Nephron progenitor cell (in vitro differentiated cells): Measurements from ENCODE around the gene HACD3.

Experiments used
- DNase-seq: peaks from one replicate; pipeline ENCODE4 v3.0.0; 2021
- H3K27ac Mint-ChIP-seq: 2 replicates; pipeline ENCODE4 v1.8.0; 2021; ENCODE audit warnings: mild to moderate bottlenecking, moderate library complexity, mixed read lengths
- H3K27me3 Mint-ChIP-seq: 2 replicates; pipeline ENCODE4 v1.8.0; 2021; ENCODE audit warnings: mild to moderate bottlenecking, low read depth, mixed read lengths; ENCODE audit not compliant: poor library complexity
- H3K36me3 Mint-ChIP-seq: 2 replicates; pipeline ENCODE4 v1.8.0; 2021; ENCODE audit warnings: low read depth, mixed read lengths
- H3K4me1 Mint-ChIP-seq: 2 replicates; pipeline ENCODE4 v1.8.0; 2021; ENCODE audit warnings: mixed read lengths
- H3K4me3 Mint-ChIP-seq: 2 replicates; pipeline ENCODE4 v1.8.0; 2021; ENCODE audit warnings: mild to moderate bottlenecking, moderate library complexity, mixed read lengths
- H3K9me3 Mint-ChIP-seq: 2 replicates; pipeline ENCODE4 v1.8.0; 2021; ENCODE audit warnings: mild to moderate bottlenecking, moderate library complexity, mixed read lengths
- TF ChIP-seq, protein P1 (sequence below): fragments of 200-600 bp; sonication (generic); IDR thresholded peaks from 2 replicates; pipeline ENCODE4 v1.5.0; 2021; ENCODE audit warnings: antibody characterized with exemption

The HACD3 gene

DNA sequence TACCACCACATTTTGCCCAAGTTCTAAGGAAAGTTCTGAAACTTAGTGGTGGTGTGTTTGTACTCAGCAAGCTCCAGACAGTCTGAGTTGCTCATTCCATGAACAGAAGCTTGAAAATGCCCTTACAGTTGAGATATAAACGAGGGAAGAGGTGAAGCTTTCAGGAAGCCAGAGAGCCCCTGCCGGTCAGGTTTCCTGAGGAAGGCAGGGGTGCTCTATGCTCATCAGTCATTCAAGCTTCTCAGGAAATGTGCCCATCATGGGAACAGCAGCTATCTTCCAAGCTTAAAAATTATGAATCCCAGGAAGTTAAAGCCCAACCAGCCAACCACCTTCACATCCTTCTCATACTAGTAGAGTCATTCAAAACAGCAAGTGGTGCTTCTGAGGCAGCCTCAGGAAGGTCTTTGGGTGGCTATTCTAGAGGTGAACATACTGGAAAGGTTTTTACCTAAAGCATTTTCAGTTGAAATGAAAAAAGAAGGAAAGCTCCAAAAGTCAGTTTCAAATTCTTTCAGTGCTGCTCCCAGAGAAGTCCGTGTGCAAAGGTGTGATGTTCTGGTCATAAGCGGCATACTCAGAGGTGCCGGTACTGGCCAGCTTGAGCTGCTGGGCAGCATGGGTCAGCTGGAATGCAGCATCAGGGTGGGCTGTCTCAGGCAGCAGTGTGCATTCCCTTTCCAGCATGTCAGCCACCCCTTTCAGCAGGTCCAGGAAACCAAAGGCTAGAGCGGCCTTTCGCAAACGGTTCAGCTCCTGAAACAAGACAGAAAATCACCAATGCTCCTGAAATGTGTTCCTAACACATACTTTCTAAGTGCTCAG is 48.9 kb downstream of the HACD3 start:
- no peaks in the 10 kb centered on the region for H3K9me3 Mint-ChIP-seq
- H3K27ac Mint-ChIP-seq = peak overlapping the region; percentile 85
- H3K4me3 Mint-ChIP-seq = no peak overlapping the region
- H3K4me1 Mint-ChIP-seq = peaks cover 31% of the 10 kb centered on the region
- TF ChIP-seq, protein P1, sequence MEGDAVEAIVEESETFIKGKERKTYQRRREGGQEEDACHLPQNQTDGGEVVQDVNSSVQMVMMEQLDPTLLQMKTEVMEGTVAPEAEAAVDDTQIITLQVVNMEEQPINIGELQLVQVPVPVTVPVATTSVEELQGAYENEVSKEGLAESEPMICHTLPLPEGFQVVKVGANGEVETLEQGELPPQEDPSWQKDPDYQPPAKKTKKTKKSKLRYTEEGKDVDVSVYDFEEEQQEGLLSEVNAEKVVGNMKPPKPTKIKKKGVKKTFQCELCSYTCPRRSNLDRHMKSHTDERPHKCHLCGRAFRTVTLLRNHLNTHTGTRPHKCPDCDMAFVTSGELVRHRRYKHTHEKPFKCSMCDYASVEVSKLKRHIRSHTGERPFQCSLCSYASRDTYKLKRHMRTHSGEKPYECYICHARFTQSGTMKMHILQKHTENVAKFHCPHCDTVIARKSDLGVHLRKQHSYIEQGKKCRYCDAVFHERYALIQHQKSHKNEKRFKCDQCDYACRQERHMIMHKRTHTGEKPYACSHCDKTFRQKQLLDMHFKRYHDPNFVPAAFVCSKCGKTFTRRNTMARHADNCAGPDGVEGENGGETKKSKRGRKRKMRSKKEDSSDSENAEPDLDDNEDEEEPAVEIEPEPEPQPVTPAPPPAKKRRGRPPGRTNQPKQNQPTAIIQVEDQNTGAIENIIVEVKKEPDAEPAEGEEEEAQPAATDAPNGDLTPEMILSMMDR = no peak
- no peaks in the 10 kb centered on the region for H3K27me3 Mint-ChIP-seq
- DNase-seq = no peak
- H3K36me3 Mint-ChIP-seq = peaks cover 74% of the 10 kb centered on the region

DNA sequence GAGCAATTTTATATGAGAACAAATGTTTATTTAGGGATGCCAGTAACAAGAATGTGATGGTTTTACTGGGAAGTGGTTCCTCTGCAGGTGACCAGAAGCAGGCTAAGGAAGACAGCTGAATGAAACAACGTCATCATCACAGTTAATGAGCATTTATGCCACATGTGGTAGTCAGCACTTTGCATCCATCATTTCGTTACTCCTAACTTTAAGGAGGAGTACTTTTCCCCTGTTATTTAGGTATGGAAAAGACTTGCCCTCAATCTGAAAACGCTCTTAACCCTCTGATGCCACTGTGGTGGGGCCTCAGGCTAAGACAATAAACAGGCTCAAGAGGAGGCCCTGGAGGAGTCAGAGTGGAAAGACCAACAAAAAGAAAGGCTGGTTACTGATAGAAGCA is 49.5 kb downstream of the HACD3 start:
- H3K36me3 Mint-ChIP-seq = peaks cover 71% of the 10 kb centered on the region
- TF ChIP-seq, protein P1 = no peak
- DNase-seq = no peak
- no peaks in the 10 kb centered on the region for H3K9me3 Mint-ChIP-seq
- H3K4me3 Mint-ChIP-seq = no peak overlapping the region
- H3K27me3 Mint-ChIP-seq = no peaks in the 10 kb centered on the region
- peaks cover 36% of the 10 kb centered on the region for H3K4me1 Mint-ChIP-seq
- peak overlapping the region; percentile 95 for H3K27ac Mint-ChIP-seq

DNA sequence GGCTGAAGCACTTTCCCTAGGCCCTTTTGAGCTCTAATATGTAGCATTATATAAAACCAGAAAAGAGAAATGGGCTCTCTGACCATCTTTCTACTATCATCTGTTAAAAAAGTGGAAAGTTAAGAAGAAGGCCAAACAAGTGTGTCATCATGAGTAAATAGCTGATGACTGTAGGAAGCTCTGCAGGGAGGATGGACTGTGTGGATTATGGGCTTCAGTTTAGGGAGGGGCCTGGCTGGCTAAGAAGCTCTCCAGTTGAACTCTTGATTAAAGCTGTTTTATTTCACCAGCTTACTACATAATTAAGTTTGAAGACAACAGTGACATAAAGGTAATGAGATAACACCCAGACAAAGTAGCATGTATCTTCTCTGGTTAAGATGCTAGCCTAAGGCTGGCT is 50.0 kb downstream of the HACD3 start:
- H3K27me3 Mint-ChIP-seq = no peaks in the 10 kb centered on the region
- H3K9me3 Mint-ChIP-seq = no peaks in the 10 kb centered on the region
- peaks cover 66% of the 10 kb centered on the region for H3K36me3 Mint-ChIP-seq
- H3K4me1 Mint-ChIP-seq = peaks cover 36% of the 10 kb centered on the region
- H3K4me3 Mint-ChIP-seq = no peak overlapping the region
- H3K27ac Mint-ChIP-seq = peak overlapping the region; percentile 95
- DNase-seq = no peak
- TF ChIP-seq, protein P1 = no peak

DNA sequence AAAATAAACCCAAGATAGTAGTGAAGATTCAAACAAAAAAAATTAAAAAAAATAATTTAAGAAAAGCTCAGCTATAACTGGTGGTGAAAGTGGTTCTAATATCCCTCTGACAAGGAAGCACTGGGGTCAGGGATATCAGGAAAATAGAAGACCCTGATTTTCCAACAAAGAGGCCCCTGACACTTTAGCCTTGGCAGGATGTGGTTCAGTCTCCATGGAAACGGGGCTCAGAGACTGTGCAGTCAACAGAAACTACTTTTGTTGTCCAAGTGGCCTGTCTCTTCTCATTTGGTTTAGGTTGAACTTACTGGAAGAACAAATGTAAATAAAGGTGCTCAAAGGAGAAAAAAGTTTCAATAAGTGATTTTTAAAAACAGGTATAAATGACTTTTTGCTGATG is 53.4 kb downstream of the HACD3 start:
- Mint-ChIP-seq H3K36me3 (peaks cover 60% of the 10 kb centered on the region), H3K27me3 (no peaks in the 10 kb centered on the region), H3K4me3 (peak overlapping the region; percentile 55), H3K9me3 (no peaks in the 10 kb centered on the region), H3K27ac (peak overlapping the region; percentile 90), H3K4me1 (peaks cover 36% of the 10 kb centered on the region)
- TF ChIP-seq, protein P1 = no peak
- peak; percentile 17 for DNase-seq

DNA sequence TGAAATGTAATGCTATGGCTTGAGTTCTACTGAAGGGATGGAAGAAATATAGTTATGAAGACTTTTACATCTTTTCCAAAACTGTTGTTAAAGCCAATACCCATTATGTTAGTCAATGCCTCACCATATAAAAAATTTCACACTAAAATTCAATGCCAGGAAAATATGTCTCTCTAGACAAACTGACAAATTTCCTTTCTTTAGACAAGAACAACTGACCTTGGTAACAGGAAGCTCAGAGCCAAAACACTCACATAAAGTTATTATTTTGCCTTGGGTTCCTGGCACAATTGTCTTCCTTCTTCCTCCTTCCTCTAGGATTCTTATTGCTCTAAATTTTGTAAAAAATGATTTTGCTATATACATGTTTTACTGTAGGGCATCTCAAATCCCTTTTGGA is 54.0 kb downstream of the HACD3 start:
- TF ChIP-seq, protein P1 = no peak
- peaks cover 58% of the 10 kb centered on the region for H3K36me3 Mint-ChIP-seq
- DNase-seq = no peak
- peak overlapping the region; percentile 55 for H3K4me3 Mint-ChIP-seq
- no peaks in the 10 kb centered on the region for H3K9me3 Mint-ChIP-seq
- peak overlapping the region; percentile 66 for H3K27ac Mint-ChIP-seq
- peaks cover 36% of the 10 kb centered on the region for H3K4me1 Mint-ChIP-seq
- no peaks in the 10 kb centered on the region for H3K27me3 Mint-ChIP-seq

DNA sequence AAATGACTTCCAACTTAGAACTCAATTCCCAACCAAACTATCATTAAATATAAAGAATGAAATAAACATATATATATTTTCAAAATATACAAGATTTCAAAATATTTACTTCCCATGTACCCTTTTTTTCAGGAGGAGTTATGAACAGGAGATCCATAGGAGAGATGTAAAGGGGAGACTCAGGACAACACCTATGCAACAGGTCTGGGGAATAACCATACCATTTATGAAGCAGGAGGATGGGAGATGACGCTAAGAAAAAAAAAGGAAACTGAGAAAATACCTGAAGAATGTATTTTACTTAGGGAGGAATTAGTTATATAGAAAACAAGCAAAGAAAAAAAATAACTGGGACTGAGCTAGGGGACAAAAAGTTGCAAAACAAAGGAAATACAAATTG is 56.8 kb downstream of the HACD3 start:
- H3K27ac Mint-ChIP-seq = no peak overlapping the region
- peaks cover 20% of the 10 kb centered on the region for H3K4me1 Mint-ChIP-seq

More for the DNA sequence above, 56.8 kb downstream of the HACD3 start:
- Mint-ChIP-seq H3K4me3 (no peak overlapping the region), H3K9me3 (no peaks in the 10 kb centered on the region), H3K27me3 (no peaks in the 10 kb centered on the region), H3K36me3 (peaks cover 65% of the 10 kb centered on the region)
- TF ChIP-seq, protein P1 = no peak
- no peak for DNase-seq
